Smooth muscle cell (in vitro differentiated cells): ENCODE measurements around the gene C2orf74. TPM values are rescaled to one million over a fixed set of nuclear protein-coding genes. Genes with fewer than 3 reads are reported as not detected.

Experiments
- DNase-seq: peaks from one replicate; lab custom pipeline; 2025; ENCODE audit not compliant: unreplicated experiment; lab: John Stamatoyannopoulos, UW
- H2AFZ ChIP-seq: fragments of 200-600 bp; sonication (generic); 2 replicates; pipeline ENCODE4 v1.6.0; 2016; ENCODE audit warnings: antibody characterized with exemption, low read depth, mild to moderate bottlenecking
- H3F3A ChIP-seq: fragments of 200-600 bp; sonication (generic); 2 replicates; pipeline ENCODE4 v1.6.0; 2017; ENCODE audit warnings: antibody characterized with exemption, low read depth
- H3K27ac ChIP-seq: fragments of 200-600 bp; sonication (generic); 2 replicates; pipeline ENCODE4 v1.5.1; 2016; ENCODE audit warnings: low read depth, mild to moderate bottlenecking
- H3K27me3 ChIP-seq: fragments of 200-600 bp; sonication (generic); 2 replicates; pipeline ENCODE4 v1.6.1; 2016; ENCODE audit warnings: low read depth, mild to moderate bottlenecking
- H3K36me3 ChIP-seq: fragments of 200-600 bp; sonication (generic); 2 replicates; pipeline ENCODE4 v1.5.1; 2016; ENCODE audit warnings: low read depth
- H3K4me1 ChIP-seq: fragments of 200-600 bp; sonication (generic); 2 replicates; pipeline ENCODE4 v1.5.1; 2016; ENCODE audit warnings: low read depth
- H3K4me2 ChIP-seq: fragments of 200-600 bp; sonication (generic); 2 replicates; pipeline ENCODE4 v1.6.0; 2016; ENCODE audit warnings: mild to moderate bottlenecking
- H3K4me3 ChIP-seq: fragments of 200-600 bp; sonication (generic); 2 replicates; pipeline ENCODE4 v1.5.1; 2016; ENCODE audit warnings: mild to moderate bottlenecking
- H3K79me2 ChIP-seq: fragments of 200-600 bp; sonication (generic); 2 replicates; pipeline ENCODE4 v1.6.0; 2016; ENCODE audit warnings: low read depth, mild to moderate bottlenecking
- H3K9ac ChIP-seq: fragments of 200-600 bp; sonication (generic); 2 replicates; pipeline ENCODE4 v1.6.0; 2016; ENCODE audit warnings: low read depth
- H3K9me3 ChIP-seq: fragments of 200-600 bp; sonication (generic); replicated peaks from 2 replicates; pipeline ENCODE4 v1.5.1; 2016; ENCODE audit warnings: low read depth
- H4K20me1 ChIP-seq: fragments of 200-600 bp; sonication (generic); 2 replicates; pipeline ENCODE4 v1.6.0; 2016; ENCODE audit warnings: low read depth
- WGBS: methylation state at CpG from one replicate; pipeline ENCODE4 v1.1.7; 2016; ENCODE audit warnings: low lambda C conversion rate; 5-methylcytosine and 5-hydroxymethylcytosine counted together
- polyA plus RNA-seq: library from polyadenylated mRNA; unstranded; fragments of >200 nt; fragmentation: Nextera tagmentation; extraction: Ambion mirVana; gene quantifications from 2 replicates; pipeline ENCODE4 v1.2.1, GENCODE V29; 2016
- total RNA-seq: library from RNA; depleted of rRNA; stranded (reverse); fragments of >200 nt; gene quantifications from 2 replicates; pipeline ENCODE4 v1.2.3, GENCODE V29; 2014
- TF ChIP-seq, protein P1 (sequence below): fragments of 200-600 bp; sonication (generic); IDR thresholded peaks from 2 replicates; pipeline ENCODE4 v1.5.1; 2017; ENCODE audit warnings: borderline replicate concordance, mild to moderate bottlenecking, antibody characterized with exemption; ENCODE audit not compliant: insufficient read depth, poor library complexity, severe bottlenecking

The C2orf74 gene
- total and polyA plus RNA-seq, 2 experiments from 2014 or later = 4.2 to 7.9 TPM

DNA sequence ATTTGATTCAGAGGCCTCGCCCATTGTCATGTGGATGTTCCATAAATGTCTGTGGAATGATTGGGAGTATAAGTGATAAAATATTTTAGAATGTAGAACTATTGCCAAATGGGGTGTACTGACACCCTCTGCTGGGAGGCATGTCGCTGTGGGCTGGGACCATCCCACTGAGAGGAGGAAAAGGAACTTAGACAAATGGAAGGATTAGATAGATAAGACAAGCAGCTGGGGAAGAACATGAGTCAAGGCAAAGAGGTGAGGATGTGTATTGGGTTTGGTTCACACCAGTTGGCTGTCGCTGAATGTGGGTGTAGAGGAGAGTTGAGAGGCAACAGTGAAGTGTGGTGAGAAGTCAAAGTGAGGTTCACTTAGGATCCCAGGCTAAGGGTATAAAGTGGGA lies 4.0 kb downstream of the C2orf74 start:
- no peaks in the 10 kb centered on the region for H3K36me3 ChIP-seq
- DNase-seq = no peak
- no peaks in the 10 kb centered on the region for H3K9me3 ChIP-seq
- no peak overlapping the region for H3K27ac ChIP-seq
- no peaks in the 10 kb centered on the region for H3K27me3 ChIP-seq
- H4K20me1 ChIP-seq = no peaks in the 10 kb centered on the region
- TF ChIP-seq, protein P1, sequence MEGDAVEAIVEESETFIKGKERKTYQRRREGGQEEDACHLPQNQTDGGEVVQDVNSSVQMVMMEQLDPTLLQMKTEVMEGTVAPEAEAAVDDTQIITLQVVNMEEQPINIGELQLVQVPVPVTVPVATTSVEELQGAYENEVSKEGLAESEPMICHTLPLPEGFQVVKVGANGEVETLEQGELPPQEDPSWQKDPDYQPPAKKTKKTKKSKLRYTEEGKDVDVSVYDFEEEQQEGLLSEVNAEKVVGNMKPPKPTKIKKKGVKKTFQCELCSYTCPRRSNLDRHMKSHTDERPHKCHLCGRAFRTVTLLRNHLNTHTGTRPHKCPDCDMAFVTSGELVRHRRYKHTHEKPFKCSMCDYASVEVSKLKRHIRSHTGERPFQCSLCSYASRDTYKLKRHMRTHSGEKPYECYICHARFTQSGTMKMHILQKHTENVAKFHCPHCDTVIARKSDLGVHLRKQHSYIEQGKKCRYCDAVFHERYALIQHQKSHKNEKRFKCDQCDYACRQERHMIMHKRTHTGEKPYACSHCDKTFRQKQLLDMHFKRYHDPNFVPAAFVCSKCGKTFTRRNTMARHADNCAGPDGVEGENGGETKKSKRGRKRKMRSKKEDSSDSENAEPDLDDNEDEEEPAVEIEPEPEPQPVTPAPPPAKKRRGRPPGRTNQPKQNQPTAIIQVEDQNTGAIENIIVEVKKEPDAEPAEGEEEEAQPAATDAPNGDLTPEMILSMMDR = no peak
- H3F3A ChIP-seq = no peaks in the 10 kb centered on the region
- WGBS = 92% methylated on average over 3 of the region's 3 CpGs
- no peak overlapping the region for H2AFZ ChIP-seq
- H3K4me3 ChIP-seq = no peak overlapping the region
- no peaks in the 10 kb centered on the region for H3K4me1 ChIP-seq
- H3K4me2 ChIP-seq = no peak overlapping the region
- no peaks in the 10 kb centered on the region for H3K79me2 ChIP-seq
- H3K9ac ChIP-seq = no peak overlapping the region

DNA sequence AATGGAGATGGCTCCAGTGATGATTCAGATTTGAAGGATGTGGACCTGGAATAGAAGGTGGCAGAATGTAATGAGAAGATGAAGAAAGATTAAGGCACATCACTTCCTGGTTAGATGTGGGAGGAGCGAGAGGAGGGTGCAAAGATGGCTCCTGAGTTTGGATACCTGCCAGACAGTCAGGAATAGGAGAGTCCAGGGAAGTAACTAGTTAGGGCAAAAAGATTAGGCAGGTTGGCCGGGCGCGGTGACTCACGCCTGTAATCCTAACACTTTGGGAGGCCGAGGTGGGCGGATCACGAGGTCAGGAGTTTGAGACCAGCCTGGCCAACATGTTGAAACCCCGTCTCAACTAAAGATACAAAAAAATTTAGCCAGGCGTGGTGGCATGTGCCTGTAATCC lies 5.6 kb downstream of the C2orf74 start:
- Histone ChIP-seq H3K36me3 (no peaks in the 10 kb centered on the region), H3K4me1 (no peaks in the 10 kb centered on the region), H3K27ac (no peak overlapping the region), H3K9ac (no peak overlapping the region), H3K9me3 (no peaks in the 10 kb centered on the region), H3F3A (no peaks in the 10 kb centered on the region), H4K20me1 (no peaks in the 10 kb centered on the region), H3K27me3 (no peaks in the 10 kb centered on the region), H2AFZ (no peak overlapping the region), H3K4me2 (no peak overlapping the region), H3K4me3 (no peak overlapping the region), H3K79me2 (no peaks in the 10 kb centered on the region)
- 95% methylated on average over 10 of the region's 10 CpGs for WGBS
- TF ChIP-seq, protein P1 = no peak
- no peak for DNase-seq

DNA sequence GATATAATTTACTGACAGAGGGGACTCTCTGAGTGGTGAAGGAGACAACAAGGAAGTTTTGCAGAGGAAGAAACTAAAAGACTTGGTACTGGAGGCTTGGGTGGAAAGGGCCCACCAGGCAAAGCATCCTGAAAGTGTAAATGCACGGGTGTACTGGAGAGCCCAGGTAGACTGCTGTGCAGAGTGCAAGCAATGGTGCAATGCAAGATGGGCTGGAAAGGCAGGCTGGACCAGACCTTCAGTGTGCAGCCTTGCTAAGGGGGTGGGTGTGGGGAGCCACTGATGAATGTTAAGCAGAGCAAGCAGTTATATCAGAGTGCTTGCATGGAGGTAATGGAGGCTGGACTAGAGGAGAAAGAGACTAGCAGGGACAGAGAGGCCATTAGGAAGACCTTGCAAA lies 10.7 kb downstream of the C2orf74 start:
- no peak overlapping the region for H3K9ac ChIP-seq
- peaks cover 3% of the 10 kb centered on the region for H3K79me2 ChIP-seq
- peaks cover 2% of the 10 kb centered on the region for H3K4me1 ChIP-seq
- H2AFZ ChIP-seq = no peak overlapping the region
- H3K9me3 ChIP-seq = no peaks in the 10 kb centered on the region
- WGBS = 76% methylated on average over 1 of the region's 1 CpG
- DNase-seq = no peak
- H3K27ac ChIP-seq = no peak overlapping the region
- TF ChIP-seq, protein P1 = no peak
- H3K4me2 ChIP-seq = no peak overlapping the region
- no peaks in the 10 kb centered on the region for H4K20me1 ChIP-seq
- H3F3A ChIP-seq = no peaks in the 10 kb centered on the region
- H3K4me3 ChIP-seq = no peak overlapping the region
- H3K36me3 ChIP-seq = no peaks in the 10 kb centered on the region
- no peaks in the 10 kb centered on the region for H3K27me3 ChIP-seq

DNA sequence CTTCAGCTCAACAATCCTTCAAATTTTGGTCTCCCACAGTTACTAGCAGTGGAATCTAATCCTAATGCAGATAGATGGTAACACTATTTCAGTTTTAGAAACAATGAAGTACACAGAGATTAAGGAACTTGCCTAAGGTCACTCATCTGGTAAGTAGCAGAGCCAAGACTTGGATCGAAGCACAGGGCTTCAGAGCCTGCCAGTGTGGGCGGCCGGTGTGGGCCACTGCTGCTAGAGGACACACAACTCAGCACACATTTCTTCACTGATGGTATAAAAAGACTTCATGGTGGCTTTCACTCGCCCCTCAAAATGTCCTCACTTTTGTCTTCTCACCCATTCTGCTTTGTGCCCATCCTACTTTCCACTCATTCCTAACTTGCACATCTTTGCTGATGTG lies 11.1 kb downstream of the C2orf74 start:
- Histone ChIP-seq H3K36me3 (no peaks in the 10 kb centered on the region), H3K9me3 (no peaks in the 10 kb centered on the region), H3K4me1 (peaks cover 6% of the 10 kb centered on the region), H3K27ac (no peak overlapping the region), H3K4me2 (no peak overlapping the region), H4K20me1 (no peaks in the 10 kb centered on the region), H3K79me2 (peaks cover 8% of the 10 kb centered on the region), H2AFZ (no peak overlapping the region), H3K27me3 (no peaks in the 10 kb centered on the region), H3K4me3 (no peak overlapping the region), H3F3A (peaks cover 2% of the 10 kb centered on the region), H3K9ac (no peak overlapping the region)
- DNase-seq = no peak
- 79% methylated on average over 4 of the region's 4 CpGs for WGBS
- TF ChIP-seq, protein P1 = no peak
